ENCODE results near the gene TFR2.

Gene TFR2

DNA sequence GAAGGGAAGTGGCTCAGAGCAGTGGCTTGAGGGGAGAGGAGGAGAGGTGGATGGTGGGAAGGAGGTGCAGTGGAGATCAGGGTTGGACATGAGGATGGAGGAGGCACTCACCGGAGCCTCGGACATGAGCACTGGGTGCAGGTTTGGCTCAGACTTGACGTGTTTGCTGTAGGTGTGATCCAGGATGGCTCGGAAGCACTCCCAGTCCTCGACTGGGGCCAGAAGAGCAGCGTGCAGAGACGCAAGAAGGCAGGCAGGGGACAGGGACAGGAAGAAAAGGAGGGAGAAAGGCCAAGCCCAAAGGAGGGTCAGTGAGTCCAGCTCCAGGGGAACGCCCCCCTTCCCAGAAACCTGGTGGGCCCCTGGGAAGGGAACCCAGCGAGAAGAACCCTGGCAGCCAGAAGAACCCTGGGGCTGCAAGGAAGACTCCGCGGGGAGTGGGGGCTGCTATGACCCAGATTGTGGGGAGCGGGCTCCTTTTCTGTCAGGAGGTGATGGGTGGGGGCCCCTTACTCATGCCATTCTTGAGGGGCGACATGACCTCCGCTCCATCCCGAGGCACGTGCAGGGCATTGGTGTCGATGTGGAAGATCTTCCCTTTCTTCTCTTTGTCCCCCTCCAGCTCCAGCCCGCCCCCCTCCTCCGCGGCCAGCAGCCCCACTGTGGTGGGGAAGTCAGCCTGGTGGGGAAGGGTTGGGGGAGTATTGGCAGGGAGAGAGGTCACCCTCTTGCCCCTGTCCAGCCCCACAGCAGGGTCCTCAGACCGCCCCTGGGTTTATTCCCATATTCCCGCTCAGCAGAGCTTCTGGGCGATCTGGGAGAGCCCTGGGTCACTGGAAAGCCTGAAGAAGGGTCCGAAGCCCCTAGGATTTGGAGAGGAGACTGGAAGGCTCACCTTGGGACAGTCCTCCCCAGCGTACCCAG lies 13.8 kb upstream of the TFR2 start:
- DNase-seq (ENCODE audit: low spot score) = no peak

DNA sequence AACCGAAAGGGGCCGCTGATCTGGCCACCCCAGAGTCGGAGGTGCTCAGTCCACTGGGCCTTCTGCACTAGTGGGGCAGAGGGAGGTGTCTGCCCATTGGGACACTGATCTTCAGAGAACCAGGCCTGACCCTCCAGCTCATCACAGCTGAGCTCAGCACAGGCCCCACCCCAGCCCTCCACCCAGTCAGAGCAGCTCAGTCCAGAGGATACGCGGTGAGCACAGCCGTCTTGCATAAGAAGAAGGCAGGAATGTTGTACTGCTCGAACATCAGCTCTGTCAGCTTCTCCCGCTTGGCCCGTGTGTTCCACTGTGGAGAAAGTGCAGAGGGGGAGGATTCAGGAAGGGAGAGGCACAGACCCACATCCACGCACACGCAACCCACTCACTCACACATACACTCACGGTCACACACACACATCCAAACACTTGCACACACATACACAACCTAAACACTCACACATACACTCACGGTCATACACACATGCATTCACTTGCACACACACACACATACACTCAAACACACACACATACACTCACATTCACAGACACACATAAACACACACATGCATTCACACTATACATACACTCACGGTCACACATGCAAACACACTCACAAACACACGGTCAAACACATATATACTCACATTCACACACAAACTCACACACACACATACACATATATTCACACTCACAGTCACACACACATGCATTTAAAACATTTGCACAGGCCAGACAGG lies 8.6 kb upstream of the TFR2 start:
- no peak for DNase-seq (ENCODE audit: low spot score)

DNA sequence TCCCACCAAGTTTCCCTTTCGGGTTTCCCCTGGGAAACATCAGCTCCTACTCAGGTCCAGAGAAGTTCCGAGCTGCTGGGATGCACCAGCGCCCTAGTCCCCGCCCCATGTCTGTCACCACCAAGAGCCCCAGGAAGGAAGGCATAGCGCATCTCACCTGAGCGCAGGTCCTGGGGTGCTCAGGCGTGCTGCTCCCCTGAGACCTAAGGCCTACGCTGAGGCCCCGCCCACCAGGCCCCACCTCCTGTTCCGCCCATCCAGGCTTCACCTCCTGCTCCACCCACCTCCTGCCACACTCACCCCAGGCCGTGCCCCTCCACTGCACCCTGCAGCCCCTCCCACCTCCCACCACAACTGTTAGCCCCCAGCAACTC lies 1.2 kb upstream of the TFR2 start:
- DNase-seq (ENCODE audit: low spot score) = no peak

DNA sequence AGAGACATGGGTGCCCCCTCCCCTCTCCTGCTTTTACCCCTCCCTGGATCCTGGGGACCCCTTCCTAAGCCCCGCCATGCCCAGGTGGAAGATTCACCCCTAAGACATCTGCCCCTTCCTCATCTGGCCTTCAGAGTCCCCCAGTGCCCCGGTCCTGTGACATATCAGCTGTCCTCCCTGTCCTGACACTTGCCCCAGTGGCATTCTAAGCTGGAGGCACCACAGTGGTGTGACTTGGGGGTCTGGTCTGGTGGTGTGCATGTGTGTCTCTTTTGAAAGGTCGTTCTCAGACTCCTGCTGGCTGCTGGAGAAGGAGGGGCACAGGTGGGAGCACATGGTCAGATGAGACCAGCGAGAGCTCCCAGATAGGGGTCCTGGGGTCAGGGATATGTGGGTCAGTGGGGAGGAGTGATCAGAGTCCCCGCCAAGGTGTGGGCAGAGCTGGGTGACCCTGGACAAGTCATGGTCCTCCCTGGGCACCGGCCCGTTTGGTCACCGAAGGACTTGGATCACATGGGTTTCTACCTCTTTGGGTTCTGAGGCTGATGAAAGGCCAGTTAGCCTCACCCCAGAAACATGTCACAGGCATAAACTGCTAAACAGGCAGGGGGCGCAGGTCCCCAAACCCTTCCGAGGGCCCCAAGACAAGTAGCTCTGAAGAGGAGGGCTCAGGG lies 645 bp upstream of the TFR2 start:
- no peak for DNase-seq (ENCODE audit: low spot score)

DNA sequence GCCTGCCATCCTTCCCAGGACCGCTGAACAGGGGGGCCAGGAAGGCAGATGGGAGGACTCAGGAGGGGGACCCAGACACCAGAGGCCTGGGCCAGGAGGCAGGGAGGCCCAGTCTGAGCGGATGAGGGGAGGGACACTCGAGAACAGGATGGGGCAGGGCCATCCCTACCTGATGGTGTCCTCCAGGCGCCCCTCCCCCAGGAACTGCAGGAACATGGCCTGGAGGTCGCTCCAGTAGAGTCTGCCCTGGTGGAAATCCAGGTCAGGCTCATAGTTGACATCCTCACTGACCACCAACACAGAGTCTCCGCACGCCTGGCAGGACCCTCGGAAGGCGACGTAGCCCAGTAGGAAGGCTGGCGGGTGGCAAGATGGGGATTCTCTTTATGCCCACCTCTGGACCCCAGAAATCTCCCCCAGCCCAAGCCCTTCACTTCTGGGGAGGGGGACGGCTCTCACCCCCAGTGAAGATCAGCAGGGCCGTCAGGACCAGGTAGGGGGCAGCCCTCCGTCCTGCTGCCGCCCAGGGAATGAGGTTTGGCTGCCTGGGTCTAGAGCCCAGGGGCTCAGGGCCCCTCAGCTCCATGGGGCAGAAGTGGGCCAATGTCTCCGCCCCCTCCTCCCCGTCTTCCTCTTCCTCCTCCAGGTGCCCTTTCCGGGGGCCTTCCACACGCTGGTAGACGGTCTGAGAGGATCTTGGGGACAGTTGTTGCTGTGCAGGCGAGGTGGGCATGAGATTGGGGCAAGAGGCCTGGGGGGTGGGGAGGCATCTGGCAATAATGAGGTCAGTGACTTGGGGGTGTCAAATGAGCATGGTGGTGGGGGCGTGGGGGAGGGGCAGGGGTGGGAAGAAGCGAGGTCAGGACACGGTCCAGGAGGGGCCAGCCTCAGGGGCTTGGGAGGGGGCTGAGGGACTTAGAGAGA lies 573 bp downstream of the TFR2 start:
- DNase-seq (ENCODE audit: low spot score) = no peak

DNA sequence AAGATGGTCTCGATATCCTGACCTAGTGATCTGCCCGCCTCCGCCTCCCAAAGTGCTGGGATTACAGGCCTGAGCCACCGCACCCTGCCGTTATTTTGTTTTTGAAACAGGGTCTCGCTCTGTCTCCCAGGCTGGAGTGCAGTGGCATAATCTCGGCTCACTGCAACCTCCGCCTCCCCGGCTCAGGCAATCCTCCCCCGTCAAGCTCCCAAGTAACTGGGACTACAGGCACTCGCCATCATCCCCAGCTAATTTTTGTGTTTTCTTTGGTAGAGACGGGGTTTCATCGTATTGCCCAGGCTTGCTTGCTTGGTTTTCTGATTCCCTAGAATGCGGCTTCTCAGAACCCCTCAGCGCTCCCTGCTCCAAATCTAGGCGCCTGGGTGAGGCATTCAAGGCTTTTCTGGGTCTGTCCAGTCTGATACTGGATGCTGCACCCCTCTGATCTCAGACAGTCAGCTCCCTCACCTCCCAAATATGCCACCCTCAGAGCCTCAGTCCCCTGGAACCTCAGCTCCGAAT lies 1.3 kb downstream of the TFR2 start:
- DNase-seq (ENCODE audit: low spot score) = no peak

DNA sequence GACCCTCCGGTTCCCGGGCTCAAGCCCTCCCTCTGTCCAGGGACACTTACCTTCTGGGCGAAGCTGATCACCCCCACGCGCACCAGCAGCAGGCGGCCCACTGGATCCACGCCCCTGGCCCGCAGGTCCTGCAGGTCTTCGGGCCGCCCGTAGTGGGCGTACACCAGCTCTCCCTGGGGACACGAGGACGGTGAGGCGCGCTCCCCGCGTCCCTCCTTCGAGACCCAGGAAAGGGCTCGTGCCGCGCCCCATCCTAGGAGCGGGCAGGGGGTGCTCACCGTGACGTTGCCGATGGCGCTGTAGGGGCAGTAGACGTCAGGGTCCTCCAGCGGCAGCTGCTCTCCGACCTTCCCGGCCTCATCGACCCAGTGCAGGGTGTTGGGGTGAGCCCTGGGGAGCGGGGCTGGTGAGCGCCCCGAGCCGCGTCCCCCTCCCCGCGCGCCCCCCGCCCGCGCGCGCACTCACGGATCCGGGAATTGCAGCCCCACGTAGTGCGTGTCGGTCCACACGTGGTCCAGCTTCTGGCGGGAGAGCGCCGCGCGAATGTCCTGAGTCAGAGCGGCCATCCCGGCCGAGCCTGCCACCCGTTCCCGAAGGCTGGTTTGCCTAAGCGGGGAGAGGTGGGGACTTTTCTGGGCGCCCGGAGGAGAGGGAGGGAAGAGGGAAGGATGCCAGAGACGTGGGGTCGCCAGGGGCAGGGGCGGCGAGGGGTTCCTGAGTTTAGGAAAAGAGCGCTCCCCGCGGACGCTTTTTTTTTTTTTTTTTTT lies 8.2 kb downstream of the TFR2 start:
- no peak for DNase-seq (ENCODE audit: low spot score)

DNA sequence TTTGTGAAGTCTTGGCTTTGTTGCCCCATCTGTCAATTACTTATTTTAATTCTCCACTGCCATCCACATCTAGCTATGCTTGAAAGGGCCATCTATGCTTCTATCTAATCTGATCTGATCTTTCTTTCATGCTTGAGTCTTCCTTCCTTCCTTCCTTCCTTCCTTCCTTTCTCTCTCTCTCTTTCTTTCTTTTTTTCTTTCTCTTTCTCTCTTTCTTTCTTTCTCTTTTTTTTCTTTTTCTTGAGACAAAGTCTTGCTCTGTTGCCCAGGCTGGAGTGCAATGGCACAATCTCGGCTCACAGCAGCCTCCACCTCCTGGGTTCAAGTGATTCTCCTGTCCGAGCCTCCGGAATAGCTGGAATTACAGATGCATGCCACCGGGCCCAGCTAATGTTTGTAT lies 11.3 kb downstream of the TFR2 start:
- DNase-seq (ENCODE audit: low spot score) = no peak

DNA sequence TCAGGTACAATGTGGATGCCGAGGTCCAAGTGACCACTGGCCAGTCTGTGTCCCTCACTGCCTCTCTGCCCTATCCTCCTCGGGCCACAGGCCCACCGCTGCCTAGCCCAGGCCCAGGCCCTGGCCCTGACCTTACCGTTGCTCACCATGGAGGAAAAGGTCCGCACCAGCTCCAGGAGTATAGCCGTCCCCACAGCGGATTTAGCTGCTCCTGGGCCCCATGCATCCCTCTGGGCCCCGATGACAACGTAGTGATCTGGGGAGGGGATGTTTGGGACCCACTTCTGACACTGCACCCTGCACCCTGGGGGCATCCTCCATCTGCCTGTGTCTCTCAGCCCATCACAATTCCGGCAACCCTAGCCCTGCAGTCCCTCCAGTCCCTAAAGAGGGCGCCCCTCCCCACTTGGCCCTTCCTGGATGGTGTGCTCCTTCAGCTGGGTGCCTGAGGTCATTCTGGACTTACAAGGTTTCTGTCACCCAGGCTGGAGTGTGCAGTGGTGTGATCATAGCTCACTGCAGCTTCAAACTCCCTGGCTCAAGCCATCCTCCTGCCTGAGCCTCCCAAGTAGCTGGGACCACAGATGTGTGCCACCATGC lies 12.1 kb downstream of the TFR2 start:
- DNase-seq (ENCODE audit: low spot score) = no peak

DNA sequence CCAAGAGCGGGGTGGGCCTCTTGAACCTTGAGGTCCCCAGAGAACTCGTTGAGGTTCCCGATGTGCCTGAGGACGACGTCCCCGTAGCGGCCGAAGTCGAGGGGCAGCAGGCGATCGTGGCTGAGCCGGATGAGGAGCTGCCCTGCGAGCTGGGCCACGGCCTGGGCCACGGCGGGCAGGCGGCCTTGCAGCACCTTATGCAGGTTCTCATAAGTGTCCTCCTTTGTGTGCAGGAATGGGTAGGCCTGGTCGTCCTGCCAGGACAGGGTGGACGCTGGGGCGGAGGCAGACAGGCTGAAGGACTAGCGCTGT lies 14.2 kb downstream of the TFR2 start:
- DNase-seq (ENCODE audit: low spot score) = no peak

DNA sequence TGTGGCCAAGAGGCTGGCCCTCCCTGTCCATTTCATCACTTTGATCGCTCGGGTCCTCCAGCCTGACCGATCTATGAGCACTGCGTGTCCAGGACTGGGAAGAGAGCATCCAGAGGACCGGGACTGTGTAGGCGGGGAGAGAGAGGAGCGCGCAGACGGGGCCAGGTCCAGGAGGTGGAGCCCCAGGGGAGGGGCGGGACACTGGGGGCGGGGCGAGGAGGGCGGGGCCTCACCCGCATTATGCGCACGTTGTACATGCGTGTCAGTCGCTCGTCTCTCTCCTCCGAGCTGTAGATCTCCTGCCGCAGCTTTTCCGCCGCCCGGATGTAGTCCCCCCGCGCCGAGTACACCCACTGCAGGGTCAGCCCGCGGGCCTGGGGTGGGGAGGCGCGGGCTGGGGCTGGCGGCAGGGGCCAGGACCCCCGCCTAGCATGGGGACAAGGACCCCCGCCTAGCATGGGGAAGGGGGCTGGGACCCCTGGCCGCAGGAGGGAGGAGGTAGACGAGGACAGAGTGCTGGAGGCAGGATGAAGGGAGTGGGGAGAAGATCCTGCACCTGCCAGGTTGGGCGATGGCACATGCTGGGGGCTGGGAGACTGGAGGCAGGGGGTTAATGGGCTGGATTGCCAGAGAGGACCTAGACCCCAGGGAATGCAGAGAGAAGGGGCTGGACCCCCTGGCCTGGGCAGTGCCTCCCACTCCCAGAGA lies 14.7 kb downstream of the TFR2 start:
- peak; percentile 53 for DNase-seq (ENCODE audit: low spot score)

DNA sequence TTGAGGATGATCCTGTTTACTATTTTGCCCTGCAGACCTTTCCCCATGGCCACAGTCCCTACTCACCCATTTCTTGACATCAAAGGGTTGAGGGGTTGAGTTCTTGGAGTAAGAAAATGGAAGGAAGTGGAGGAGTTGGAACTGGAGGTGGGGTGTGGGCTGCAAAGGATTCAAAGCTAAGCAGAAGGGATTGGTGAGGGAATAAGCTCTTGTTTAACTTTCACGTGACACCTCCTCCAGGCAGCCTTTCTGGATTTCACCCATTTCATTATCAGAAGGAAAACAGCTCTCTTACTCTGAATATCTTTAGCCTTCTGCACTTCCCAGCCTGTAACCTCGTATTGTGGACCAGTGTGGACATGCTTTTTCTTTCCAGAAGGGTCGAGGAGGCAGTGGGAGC lies 15.3 kb downstream of the TFR2 start:
- no peak for DNase-seq (ENCODE audit: low spot score)

DNA sequence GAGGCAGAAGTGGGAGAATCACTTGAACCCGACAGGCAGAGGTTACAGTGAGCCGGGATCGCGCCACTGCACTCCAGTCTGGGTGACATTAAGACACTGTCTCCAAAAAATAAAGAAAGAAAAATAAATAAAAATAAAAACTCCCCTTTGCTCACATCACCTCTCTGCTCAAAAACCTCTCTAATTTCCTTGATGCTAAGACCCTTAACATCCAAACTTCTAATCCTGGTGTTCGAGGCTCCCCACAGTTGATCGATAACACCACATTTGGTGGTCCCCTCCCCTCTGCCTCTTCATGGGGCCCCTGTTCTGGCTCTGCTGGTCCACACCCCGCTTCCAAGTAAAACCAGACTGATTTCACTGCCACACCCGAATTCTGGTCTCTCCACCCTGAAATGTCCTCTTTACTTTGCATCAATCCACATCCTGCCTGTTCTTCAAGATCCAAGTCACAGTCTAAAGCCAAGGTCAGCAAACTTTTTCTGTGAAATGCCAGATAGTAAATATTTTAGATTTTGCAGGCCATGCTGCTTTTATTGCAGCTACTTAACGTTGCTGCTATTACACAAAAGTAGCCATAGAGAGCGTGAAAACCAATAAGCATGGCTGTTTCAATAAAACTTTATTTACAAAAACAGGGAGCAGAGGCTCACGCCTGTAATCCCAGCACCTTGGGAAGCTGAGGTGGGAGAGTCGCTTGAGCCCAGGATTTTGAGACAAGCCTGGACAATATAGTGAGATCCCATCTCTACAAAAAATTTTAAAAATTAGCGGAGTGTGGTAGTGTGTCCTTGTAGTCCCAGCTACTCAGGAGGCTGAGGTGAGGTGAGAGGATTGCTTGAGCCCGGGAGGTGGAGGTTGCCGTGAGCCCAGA lies 17.2 kb downstream of the TFR2 start:
- DNase-seq (ENCODE audit: low spot score) = no peak

DNA sequence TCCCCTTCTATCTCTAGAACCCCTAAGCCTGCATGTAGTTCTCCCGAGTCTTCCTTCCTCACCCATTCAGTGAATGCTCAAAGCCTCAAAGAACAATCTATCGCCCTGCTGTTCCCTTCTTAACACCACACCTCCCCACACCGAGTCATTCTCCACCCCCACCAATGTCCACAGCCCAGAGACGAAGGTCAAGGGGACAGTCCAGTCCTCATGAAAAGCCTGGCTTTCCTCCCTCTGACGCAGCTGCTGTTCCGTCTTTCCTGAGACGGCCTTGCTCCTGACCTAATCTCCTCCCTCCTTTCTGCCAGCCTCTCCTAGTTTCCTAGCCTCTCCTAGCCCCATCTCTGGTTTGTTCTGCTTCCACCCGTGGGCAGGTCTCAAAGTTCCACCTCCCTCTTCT lies 19.8 kb downstream of the TFR2 start:
- DNase-seq (ENCODE audit: low spot score) = no peak

DNA sequence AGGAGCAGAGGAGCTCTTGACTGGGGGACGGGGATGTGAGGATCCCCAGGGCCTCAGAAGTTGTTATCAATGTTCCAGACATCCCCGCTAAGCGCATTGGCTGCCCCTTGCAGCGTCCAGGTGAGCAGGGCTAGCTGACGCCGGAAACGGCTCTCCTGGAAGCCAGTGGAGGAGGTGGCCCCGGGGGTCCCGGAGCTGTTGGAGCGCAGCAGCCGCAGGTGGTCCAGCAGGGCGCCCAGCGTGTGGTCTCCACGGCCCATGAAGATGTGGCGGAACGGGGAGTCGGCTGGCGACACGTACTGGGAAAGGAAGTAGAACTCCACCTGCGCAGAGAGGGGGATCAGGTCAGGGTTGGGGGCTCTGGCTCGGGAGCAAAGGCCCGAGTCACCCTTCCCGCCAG lies 20.5 kb downstream of the TFR2 start:
- DNase-seq (ENCODE audit: low spot score) = no peak

DNA sequence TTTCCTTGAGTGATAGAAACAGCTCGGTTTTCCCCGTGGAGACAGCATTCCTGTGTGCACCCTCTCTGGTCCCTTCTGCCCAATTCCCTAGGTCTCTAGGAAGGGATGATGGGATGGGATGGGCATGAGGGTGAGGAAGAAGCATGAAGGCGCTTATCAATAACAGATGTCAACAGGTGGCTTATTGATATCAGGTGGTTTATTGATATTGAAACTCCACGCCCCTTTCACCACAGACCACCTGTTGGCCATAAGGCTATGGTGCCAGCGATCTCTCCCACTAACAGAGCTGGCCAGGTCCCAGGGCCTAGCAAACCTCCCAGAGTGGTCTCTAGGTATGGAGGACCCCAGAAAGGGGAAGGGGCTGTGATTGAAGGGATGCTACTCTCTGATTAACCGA lies 21.1 kb downstream of the TFR2 start:
- DNase-seq (ENCODE audit: low spot score) = no peak

DNA sequence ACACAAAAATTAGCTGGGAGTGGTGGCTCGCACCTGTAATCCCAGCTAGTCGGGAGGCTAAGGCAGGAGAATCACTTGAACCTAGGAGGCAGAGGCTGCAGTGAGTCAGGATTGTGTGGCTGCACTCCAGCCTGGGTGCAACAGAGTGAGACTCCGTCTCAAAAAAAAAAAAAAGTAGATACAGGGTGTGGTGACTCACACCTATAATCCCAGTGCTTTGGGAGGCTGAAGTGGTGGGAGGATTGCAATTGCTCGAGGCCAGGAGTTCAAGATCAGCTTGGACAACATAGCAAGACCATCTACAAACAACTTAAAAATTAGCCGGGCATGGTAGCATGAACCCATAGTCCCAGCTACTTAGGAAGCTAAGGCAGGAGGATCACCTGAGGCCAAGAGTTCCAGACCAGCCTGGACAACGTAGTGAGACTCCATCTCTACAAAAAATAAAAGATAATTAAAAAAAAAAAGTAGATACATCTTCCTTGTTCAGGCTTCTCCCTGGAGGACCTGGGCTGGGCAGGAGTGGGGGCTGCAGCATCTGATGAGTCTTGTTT lies 27.0 kb downstream of the TFR2 start:
- no peak for DNase-seq (ENCODE audit: low spot score)

DNA sequence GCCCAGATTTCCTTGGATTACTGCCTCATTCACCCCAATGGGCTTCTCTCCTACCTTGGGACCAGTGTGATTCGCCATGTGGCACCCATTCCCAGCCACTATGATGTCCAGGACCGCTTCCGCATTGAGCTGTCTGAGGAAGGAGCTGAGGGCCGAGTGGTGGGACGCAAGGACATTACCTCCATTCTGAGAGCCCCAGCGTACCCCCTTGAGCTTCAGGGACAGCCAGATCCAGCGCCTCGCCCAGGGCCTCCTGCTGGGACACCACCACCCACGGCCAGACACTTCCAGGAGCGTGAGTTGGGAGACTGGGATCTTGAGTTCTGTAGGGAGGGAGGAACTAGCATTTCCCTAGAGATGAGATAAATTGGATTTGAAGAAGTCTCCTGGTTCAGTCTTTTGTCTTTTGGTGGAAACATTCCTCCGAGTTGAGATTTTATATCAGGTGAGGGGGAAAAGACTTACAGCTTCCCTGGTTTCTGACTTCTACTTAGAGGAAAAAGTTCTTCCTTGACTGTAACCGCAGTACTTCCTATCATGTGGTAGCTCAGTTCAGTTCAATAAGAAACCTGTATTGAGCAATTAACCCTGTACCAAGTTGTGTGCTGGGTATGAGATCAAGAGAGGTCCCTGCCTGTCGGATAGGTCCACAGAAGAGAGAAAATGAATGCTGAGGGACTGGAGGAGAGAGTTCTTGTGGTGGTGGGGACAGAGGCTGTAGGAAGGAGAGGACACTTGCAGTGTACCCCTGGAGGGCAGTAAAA lies 27.8 kb downstream of the TFR2 start:
- DNase-seq (ENCODE audit: low spot score) = no peak

Measured in putamen (tissue), 1 donor.